ENCODE data around the gene DNAI1.

DNAI1 gene

DNA sequence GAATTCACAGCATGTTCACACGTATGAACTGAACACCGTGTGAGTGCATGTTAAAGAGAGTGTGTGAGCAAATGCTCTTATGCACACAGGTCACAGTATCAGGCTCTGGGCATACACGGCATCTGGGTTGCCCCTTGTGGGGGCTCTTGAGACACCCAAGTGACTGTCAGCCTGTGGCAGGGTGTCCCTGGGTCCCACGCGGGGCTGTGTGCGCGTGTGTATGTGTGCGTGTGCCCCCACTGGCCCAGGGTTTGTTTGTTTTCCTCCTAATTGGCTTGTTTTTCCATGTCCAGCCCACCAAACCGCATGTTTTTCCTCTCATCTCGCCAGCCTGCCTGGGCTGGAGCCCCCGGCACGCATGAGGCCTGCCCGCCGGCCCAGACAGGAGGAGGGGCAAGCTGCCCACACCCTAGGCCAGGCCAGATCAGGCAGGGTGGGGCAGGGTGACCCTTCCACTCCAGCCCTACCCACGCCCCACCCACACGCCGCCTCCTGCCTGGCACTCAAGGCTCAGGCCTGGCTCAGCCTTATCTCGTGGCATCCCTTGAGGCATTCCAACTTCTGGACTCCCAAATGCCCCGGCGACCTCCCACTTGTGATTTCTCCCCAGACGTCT lies 102.1 kb downstream of the DNAI1 start:
- no peak for DNase-seq

DNA sequence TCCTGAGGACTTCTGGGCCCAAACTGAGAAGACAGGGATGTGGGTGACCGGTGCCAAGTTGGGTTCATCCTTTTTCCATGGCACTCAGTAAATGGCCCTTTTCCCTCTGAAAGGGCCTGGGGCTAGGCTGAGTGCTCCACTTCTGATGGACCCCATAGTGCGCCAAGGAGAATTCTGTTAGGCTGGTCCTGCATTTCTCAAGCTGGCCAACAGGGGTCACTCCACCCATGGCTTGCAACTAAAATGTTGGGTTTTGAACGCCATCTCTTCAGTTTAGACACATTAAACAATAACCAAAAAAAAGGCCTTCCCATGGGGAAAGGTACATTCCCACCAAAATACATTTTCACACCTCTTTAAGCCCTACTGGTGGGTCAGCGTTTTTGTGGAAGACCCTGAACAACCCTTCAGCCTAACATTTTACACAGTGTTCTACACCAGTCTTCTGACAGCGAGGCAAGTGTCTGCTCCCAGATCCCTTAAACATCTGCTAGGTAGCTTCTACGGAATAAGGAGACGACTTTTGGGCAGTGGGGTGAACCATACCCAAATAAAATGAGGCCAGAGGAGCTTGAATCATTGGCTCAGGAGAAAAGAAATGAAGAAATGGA lies 103.6 kb downstream of the DNAI1 start:
- DNase-seq: no peak

DNA sequence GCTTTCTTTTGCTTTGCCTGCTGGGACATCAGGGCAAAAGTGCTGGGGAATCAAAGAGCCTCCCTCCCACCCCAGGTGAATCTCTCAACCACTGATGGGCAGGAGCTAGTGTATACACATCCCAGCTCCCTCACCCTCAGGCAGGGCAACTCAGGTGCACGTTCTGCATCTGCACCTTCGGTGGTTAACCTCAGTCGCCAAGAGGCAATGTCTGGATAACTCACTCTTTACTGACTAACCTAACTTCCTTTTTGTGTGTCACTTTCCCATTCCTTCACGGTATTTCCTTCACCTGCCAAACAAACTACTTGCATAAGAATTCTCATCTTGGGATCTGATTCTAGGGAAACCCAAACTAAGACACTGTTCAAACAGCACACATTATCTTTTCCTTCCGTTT lies 104.7 kb downstream of the DNAI1 start:
- DNase-seq: no peak

- DNase-seq: no peak
These were observed 106.0 kb downstream of the DNAI1 start for GRCh38 chr9:34564617-34565016.

DNA sequence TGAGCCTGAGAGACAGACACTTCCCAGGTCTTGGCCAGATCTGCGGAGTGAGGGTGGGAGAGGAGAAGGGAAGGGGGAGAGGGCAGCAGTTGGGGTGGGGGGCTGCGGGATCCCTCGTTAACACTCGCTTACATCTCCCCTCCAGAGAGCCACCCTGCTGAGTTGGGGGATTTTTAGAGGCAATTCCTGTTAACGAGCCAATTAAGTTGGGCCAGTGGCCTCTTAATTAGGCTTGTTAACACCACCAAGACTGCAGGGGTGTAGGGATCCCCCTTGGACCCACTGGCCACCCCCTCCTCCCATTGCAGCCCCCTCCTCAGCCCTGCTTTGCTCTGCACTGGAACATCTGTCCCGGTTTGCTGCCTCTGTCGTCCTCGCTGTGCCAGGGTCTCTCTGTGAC lies 107.3 kb downstream of the DNAI1 start:
- DNase-seq: no peak

GRCh38 chr9:34566322-34566721 lies 107.7 kb downstream of the DNAI1 start:
- no peak for DNase-seq

- no peak for DNase-seq
These were observed 108.4 kb downstream of the DNAI1 start for GRCh38 chr9:34566972-34567371.

GRCh38 chr9:34568133-34568532 lies 109.5 kb downstream of the DNAI1 start:
- no peak for DNase-seq

- no peak for DNase-seq
These were observed 110.2 kb downstream of the DNAI1 start for GRCh38 chr9:34568774-34569173.

DNA sequence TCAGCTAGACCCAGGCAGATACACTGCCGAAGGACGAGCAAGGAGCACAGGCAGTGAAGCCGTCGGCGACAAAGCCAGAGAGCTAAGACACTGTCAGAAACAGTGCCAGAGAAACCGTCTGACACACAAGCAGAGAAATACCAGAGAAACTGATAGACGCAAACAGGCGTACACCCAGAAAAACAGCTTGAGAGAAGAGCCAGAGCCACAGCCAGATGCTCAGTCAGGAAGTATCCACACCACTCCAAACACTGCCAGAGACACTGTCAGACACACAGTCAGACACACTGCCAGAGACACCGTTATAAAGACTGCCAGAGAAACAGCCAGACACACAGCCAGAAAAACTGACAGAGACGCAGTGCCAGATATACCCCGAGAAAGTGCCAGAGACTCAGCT lies 111.8 kb downstream of the DNAI1 start:
- no peak for DNase-seq

Data from NCI-H2081 (cell line).